HG03571 (cell line): ENCODE results near the gene LEKR1.

Experiments
- ATAC-seq: cut with Tn5 transposase; IDR thresholded peaks from one replicate; pipeline ENCODE4 v1.9.1; 2021; ENCODE audit not compliant: unreplicated experiment

The LEKR1 gene

GRCh38 chr3:156973954-156974353, 147.8 kb downstream of the LEKR1 start:
- no peak for ATAC-seq

GRCh38 chr3:156974931-156975330, 148.8 kb downstream of the LEKR1 start:
- no peak for ATAC-seq

DNA sequence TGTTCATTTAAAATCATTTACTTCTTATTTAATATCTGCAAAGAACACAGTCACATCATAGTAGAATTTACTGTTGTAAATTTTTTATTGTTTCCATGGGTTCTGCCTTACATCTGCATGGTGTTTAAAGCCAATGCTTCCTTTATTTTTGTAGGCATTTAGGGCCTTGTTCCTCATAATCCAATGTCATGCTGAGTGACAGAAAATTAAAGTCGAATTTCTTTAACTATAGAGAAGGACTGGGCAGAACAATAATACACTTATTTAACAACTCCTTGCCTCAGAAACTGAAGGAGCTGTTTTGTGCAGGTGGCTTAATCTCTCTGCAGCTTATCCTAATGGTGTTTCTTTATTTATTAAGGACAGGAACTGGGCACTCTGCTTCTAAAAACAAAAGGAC, 149.6 kb downstream of the LEKR1 start:
- no peak for ATAC-seq

GRCh38 chr3:156976933-156977332, 150.8 kb downstream of the LEKR1 start:
- no peak for ATAC-seq

DNA sequence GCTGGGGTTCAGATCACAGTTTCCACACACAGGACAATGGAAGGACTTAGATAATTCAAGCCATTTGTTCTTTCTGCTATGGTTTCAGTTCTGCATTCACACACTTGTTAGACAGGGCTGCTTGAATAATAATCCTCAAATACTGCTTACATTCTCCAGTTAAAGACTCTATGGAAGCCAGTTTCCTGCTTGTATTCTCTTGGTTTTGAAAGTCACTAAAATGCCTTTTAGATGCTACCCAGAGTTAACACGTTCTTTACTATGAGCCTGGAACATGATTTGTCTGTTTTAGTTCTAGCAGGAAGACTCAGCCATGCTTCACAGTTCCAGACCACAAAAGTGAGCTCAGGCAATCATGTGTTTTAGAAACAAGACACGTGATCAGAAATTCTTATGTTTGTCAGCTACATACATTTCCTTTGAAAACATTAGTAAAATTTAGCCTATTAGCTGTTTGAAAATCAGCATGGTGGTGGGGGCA, 152.4 kb downstream of the LEKR1 start:
- peak; percentile 82 for ATAC-seq

- no peak for ATAC-seq
Observed at GRCh38 chr3:156981005-156981404, 154.9 kb downstream of the LEKR1 start.

DNA sequence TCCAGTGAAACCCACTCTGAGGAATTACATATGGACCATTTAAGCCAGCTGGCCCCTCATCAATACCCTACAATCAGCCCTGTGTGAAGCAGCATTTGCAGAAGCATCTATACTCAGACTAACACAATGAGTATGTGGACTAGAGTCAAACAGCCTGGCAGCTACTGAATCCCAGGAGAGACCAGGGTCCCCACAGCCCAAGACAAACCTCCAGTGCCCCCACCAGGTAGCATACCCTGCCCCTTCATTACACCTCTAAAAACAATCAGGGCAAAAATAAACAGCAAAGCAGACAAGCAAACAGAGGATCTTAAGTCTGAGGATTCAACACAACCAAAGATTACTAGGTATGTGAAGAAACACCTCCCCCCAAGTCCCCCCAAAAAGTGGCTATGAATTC, 157.4 kb downstream of the LEKR1 start:
- ATAC-seq, result no peak

DNA sequence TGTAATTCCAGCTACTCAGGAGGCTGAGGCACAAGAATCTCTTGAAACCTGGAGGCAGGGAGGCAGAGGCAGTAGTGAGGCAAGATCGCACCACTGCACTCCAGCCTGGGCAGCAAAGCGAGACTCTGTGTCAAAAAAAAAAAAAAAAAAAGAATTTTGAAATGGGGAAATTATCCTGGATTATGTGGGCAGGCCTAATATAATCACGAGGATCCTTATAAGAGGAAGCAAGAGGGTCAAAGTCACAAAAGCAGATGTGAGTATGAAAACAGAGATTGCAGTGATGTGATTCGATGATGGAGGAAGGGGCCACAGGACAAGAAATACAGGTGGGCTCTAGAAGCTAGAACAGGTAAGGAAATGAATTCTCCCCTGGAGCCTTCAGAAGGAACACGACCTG, 159.6 kb downstream of the LEKR1 start:
- no peak for ATAC-seq

DNA sequence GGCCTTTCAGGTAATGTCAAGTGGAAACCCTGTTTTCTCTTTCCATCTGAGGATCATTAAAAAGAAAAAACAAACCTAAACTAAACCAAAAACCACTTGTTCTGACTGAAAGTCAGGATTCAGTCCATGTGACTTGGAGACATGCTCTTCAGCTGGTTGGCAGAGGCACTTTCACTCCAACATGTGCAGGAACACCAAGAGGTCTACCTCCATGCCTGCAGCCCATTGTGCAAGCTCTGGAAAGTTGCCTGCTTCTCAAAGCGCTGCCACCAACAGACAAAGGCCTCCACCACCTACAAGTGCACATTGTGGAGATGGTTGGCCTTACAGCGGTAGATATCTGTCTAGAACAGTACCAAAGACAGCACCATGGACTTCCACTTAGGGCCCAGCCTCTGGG, 161.8 kb downstream of the LEKR1 start:
- ATAC-seq, result no peak

GRCh38 chr3:156997351-156997750, 171.2 kb downstream of the LEKR1 start:
- no peak for ATAC-seq

DNA sequence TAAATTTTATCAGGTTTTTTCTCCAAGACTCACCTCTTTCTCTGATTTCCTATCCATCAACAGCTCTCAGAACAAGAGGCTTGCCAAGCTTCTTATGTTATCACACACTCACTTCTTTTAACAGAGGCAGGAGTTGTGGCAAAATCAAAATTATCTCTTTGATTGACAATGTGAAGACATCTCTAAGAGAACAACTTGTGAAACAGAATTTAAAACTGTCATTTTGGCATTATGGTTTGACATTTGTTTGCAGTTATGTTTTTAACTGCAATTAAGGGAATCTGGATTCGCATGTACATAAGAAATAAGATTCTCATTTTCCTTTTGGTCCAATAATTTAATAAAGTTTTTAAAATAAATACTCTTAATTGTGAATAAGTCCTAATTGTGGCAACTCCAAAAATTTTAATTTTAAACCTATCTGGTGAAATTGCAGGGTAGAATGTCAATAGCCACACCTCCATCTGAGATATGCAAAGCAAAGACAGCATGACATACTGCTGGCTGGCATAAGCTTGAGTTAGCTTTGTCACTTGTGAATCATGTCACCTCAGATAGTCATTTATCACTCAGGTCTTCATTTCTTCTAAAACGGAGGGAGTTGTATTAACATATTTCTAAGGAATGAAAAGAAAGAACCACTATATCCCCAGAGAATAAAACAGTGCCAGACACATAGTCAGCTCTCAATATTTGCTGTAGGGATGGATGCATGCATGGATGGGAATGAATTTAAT, 175.2 kb downstream of the LEKR1 start:
- no peak for ATAC-seq

DNA sequence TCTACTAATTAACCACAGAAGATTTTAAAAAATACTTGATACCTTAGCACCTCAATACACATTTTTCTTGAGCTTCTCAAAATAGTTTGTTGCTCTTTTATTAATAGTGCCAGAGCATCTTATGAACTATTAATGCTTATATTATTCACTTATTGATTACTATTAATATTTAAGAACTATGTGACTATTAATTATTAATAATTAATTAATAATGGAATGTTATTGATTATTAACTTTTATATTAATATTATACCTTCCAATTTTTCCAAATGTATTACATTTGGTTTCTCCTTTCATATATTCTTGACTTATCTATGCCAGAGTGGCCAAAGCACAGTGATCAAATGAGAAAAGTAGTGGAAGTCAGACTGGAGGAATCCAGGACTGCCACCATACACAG, 195.5 kb downstream of the LEKR1 start:
- no peak for ATAC-seq

DNA sequence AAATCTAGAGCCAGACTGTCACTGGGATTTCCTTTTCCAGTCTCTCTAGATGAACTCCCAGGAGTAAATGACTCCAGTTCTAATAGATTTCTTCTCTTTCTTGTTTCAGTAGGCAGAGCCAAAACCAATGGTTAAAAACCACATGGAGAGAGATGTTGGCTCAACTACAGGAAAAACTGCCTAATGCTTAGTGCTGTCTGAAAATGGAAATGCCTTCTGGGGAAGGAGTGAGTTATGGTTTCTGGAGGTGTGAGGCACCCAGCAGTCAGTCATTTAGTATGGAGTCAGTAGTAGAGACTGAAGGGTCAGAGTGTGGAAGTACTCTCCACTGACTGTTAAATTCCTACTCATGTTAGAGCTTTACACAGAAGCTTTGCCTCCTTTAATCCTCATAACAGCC, 197.1 kb downstream of the LEKR1 start:
- ATAC-seq, result no peak

DNA sequence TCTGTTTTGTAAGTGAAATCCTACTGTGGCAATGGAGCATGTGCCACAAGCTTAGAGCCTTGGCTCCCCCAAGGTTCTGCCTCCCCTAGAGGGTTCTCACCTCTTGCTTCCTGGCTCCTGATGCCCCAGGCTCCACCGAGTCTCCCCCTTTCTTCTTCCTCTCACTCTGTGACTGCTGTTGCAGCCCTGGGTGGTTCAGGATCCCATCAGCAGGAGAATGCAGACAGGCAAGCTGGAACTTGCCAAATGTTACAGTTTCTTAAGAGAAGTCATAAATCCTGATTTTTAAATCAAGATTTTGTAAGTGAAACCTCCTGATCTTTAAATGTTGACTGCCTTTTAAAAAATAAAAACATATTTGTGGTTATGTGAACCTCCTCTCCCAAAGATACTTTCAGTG, 199.9 kb downstream of the LEKR1 start:
- no peak for ATAC-seq

GRCh38 chr3:157027861-157028745, 201.9 kb downstream of the LEKR1 start:
- no peak for ATAC-seq

DNA sequence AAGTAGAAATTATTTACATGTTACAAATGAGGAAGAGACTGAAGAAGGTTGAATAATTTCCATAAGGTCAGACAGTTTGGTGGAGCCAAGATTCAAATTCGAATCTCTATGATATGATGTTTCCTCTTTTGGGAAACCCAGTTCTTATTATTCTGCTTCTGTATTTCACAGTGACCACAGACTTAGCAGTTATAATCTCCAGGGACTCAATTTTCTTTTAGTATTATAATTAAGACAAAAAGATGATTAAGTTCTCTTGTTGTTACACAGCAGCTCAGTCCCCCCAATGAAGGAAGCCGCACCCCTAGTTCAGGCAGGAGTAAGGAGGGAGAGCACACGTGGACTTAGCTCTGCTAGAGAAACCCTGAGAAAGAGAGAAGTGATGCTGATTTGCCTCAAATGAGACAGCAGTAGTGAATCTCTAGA, 203.2 kb downstream of the LEKR1 start:
- ATAC-seq, result no peak

DNA sequence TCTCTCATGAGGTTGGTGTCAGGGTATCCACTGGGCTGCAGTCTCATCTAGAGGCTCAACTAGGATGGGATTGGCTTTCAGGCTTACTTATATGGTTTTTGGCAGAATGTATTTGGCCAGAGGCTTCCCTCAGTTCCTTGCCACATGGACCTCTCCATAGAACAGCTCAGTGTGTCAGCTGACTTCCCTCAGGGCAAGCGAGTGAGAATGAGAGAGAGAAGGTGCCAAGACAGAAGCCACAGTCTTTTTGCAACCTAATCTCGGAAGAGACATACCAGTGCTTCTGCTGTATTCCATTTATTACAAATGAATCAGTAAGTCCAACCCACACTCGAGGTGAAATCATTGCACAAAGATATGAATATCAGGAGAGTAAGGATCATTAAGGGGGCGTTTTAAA, 204.6 kb downstream of the LEKR1 start:
- ATAC-seq, result no peak

- ATAC-seq, result no peak
Observed at GRCh38 chr3:157033001-157033400, 206.8 kb downstream of the LEKR1 start.

GRCh38 chr3:157040456-157040855, 214.3 kb downstream of the LEKR1 start:
- ATAC-seq, result no peak

DNA sequence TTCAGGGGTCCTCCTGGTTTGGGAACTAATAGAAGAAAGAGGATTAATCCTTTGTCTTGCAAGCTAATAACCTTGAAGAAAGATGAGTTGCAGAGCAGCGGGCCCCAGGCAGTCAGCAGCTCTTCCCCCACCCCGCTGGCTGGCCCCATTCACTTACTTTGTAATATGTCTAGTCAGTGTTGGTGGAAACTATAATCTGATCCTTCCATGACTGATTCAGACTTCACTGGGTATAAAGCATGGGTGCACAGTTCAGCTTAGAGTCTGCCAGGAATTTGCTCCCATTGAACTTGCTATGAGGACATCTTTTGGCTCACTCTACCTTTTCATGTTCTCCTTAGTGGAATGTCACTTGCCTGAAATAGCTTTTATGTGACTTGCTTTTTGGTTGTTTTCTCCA, 216.1 kb downstream of the LEKR1 start:
- ATAC-seq, result no peak

DNA sequence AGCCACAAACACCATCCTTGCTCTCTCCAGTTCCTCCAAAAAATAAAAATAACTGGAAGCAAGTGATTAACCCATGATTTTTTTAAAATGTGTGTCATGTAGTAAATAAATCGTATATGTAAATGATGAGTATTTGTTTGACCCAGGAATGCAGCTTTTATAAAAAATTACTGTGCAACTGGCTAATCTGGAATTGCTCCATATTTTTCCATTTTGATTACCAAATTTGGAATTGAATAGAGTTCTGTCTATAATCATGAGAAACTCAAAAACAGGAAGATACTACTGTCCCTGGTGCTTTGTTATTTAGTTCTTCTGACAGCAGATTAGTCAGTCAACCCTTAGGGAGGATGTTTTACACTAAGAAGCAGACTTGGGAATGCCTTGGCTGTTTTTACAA, 217.6 kb downstream of the LEKR1 start:
- ATAC-seq, result no peak

DNA sequence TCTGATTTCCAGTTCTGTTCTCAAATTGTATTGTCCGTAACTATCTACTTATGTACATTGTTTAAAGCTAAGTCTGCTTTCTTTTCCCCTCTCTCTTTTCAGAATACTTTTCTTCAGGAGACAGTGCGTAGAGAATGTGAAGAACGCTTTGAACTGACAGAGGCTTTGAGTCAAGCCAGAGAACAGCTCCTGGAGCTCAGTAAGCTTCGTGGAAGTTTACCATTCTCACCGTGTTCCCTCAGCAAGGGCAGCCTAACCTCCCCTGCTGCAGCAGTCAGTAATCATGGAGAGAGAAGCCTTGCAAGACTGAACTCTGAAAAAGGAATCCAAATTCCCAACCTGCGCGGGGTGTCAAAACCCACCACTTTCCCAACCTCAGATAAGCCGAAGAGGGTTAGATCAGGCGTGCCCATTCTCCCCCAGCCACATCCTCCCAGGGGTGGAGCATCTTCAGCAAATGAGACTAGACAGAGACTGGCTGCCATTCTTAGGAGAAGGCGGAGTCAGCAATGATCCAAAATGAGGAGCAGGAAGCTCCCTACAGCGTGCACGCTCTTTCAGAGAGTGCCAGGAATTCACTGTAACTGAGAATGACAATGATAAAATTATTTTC, 219.2 kb downstream of the LEKR1 start:
- ATAC-seq, result no peak
